Nephron (organoid): ENCODE data around the gene KDM7A.

Experiments
- H3K27ac Mint-ChIP-seq, 3 experiments: 2 replicates each; pipeline ENCODE4 v1.8.0; 2020; ENCODE audit warnings: mixed read lengths in 3 of 3, mild to moderate bottlenecking in 2 of 3, moderate library complexity in 1 of 3
- H3K27me3 Mint-ChIP-seq: 2 replicates; pipeline ENCODE4 v1.8.0; 2021; ENCODE audit warnings: low read depth, mild to moderate bottlenecking, moderate library complexity, mixed read lengths
- H3K36me3 Mint-ChIP-seq: 2 replicates; pipeline ENCODE4 v1.8.0; 2020; ENCODE audit warnings: low read depth, mixed read lengths
- H3K4me1 Mint-ChIP-seq: 2 replicates; pipeline ENCODE4 v1.8.0; 2020; ENCODE audit warnings: mixed read lengths
- H3K4me3 Mint-ChIP-seq, 3 experiments: 2 replicates each; pipeline ENCODE4 v1.8.0; 2020; ENCODE audit warnings: mild to moderate bottlenecking in 3 of 3, mixed read lengths in 3 of 3, moderate library complexity in 2 of 3
- H3K9me3 Mint-ChIP-seq: 2 replicates; pipeline ENCODE4 v1.8.0; 2020; ENCODE audit warnings: mixed read lengths
- CTCF ChIP-seq, 3 experiments: fragments of 200-600 bp; sonication (generic); IDR thresholded peaks; one replicate each; pipeline ENCODE4 v1.5.0; 2021; ENCODE audit warnings: antibody characterized with exemption in 3 of 3; ENCODE audit not compliant: unreplicated experiment in 3 of 3

KDM7A gene

GRCh38 chr7:140144821-140145220, 32.0 kb downstream of the KDM7A start:
- Mint-ChIP-seq H3K4me3 (no peak overlapping the region), H3K9me3 (no peaks in the 10 kb centered on the region), H3K36me3 (peaks cover 20% of the 10 kb centered on the region), H3K27ac (peak overlapping the region in 1 of 3 experiments; percentile 2), H3K27me3 (no peaks in the 10 kb centered on the region), H3K4me1 (peaks cover 8% of the 10 kb centered on the region)
- TF ChIP-seq CTCF (IDR thresholded peaks at IDR 0.05; ENCODE audit: unreplicated experiment in 3 of 3): no peak

DNA sequence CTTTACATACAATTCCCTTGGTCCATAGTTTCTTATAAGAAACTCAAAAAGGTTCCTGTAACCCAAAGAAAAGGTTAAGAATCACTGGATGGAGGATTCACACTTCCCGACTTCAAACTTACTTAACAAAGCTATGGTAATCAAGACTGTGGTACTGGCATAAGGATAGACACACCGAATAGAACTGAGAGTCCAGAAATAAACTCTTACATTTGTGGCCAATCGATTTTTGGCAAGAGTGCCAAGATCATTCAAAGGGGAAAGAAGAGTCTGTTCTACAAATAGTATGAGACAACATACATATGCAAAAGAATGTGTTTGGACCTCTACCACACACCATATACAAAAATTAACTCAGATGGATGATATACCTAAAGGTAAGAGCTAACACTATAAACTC, 32.8 kb downstream of the KDM7A start:
- Mint-ChIP-seq H3K4me1 (peaks cover 8% of the 10 kb centered on the region), H3K9me3 (no peaks in the 10 kb centered on the region), H3K27ac (no peak overlapping the region), H3K36me3 (peaks cover 20% of the 10 kb centered on the region), H3K27me3 (no peaks in the 10 kb centered on the region), H3K4me3 (no peak overlapping the region)
- no peak for TF ChIP-seq CTCF (IDR thresholded peaks at IDR 0.05; ENCODE audit: unreplicated experiment in 3 of 3)

GRCh38 chr7:140142031-140142430, 34.8 kb downstream of the KDM7A start:
- no peaks in the 10 kb centered on the region for H3K27me3 Mint-ChIP-seq

GRCh38 chr7:140141256-140141655, 35.5 kb downstream of the KDM7A start:
- Mint-ChIP-seq H3K27ac (no peak overlapping the region), H3K4me3 (no peak overlapping the region), H3K36me3 (peaks cover 17% of the 10 kb centered on the region), H3K27me3 (no peaks in the 10 kb centered on the region), H3K9me3 (no peaks in the 10 kb centered on the region), H3K4me1 (no peaks in the 10 kb centered on the region)
- TF ChIP-seq CTCF (IDR thresholded peaks at IDR 0.05; ENCODE audit: unreplicated experiment in 3 of 3): no peak

More at GRCh38 chr7:140142031-140142430, 34.8 kb downstream of the KDM7A start:
- no peak for TF ChIP-seq CTCF (IDR thresholded peaks at IDR 0.05; ENCODE audit: unreplicated experiment in 3 of 3)
- H3K9me3 Mint-ChIP-seq: no peaks in the 10 kb centered on the region
- peaks cover 20% of the 10 kb centered on the region for H3K36me3 Mint-ChIP-seq
- H3K4me3 Mint-ChIP-seq: no peak overlapping the region
- no peak overlapping the region for H3K27ac Mint-ChIP-seq
- H3K4me1 Mint-ChIP-seq: peaks cover 7% of the 10 kb centered on the region

DNA sequence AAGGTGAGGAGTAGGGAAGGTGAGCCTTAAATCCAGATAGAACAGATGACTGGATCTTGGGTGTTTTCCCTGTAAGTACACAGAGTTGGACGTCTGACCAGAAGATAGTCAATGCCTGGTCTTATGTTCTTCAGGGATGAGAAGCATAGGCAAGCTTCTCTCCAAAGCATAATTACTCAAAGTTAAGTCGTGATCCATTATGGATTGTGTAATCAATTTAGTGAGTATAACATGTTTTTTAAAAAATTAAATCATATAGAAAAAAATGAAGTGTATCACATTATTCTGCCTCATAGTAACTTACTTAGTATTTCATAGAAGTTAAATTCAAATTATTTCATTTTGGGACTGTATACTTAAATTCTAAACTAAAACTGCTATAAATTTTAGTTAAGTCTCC, 39.7 kb downstream of the KDM7A start:
- H3K36me3 Mint-ChIP-seq: peaks cover 16% of the 10 kb centered on the region
- H3K4me3 Mint-ChIP-seq: no peak overlapping the region
- H3K9me3 Mint-ChIP-seq: no peaks in the 10 kb centered on the region
- H3K27me3 Mint-ChIP-seq: no peaks in the 10 kb centered on the region
- no peak overlapping the region for H3K27ac Mint-ChIP-seq
- no peak for TF ChIP-seq CTCF (IDR thresholded peaks at IDR 0.05; ENCODE audit: unreplicated experiment in 3 of 3)
- H3K4me1 Mint-ChIP-seq: no peaks in the 10 kb centered on the region

DNA sequence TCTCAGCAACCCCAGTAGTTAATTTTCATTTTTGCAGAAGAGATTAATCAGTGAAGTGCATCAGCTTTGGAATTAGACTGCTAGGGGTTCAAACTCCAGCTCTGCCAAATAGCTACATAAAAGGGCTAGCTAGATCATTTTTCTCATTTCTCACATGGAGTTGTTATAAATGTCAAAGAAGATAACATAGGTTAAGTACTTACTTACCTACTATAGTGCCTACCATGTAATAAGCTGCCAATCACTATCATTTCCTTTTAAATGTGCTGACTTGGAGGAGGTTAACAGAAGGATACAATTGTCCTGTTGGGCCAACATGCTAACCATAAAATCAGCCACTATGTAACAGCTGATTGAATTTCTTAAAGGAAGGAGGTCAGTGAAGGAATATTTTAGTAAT, 40.7 kb downstream of the KDM7A start:
- H3K9me3 Mint-ChIP-seq: no peaks in the 10 kb centered on the region
- H3K36me3 Mint-ChIP-seq: peaks cover 24% of the 10 kb centered on the region
- H3K4me1 Mint-ChIP-seq: no peaks in the 10 kb centered on the region
- no peak overlapping the region for H3K4me3 Mint-ChIP-seq
- no peaks in the 10 kb centered on the region for H3K27me3 Mint-ChIP-seq
- H3K27ac Mint-ChIP-seq: no peak overlapping the region
- no peak for TF ChIP-seq CTCF (IDR thresholded peaks at IDR 0.05; ENCODE audit: unreplicated experiment in 3 of 3)
